GM19351 (cell line): ENCODE measurements around the gene FTSJ1.
"Not testable (repeated sequence)": the region's sequence is repeated elsewhere in the genome, so short reads cannot be mapped to it uniquely, and the experiment has no call there.

Experiments used
- ATAC-seq: cut with Tn5 transposase; IDR thresholded peaks from one replicate; pipeline ENCODE4 v1.9.1; 2021; ENCODE audit warnings: mild to moderate bottlenecking, moderate library complexity; ENCODE audit not compliant: unreplicated experiment

FTSJ1 gene

GRCh38 chrX:48521353-48522243, 45.6 kb downstream of the FTSJ1 start, which contains the start of gene EBP:
Gene EBP, plus strand, starts transcription at chrX:48521808. Its CDS starts 1,964 bp downstream, at chrX:48523772.
- peak; percentile 95 for ATAC-seq

- no peak for ATAC-seq
Observed at GRCh38 chrX:48522291-48522690, 46.3 kb downstream of the FTSJ1 start.

GRCh38 chrX:48523682-48524081, 47.7 kb downstream of the FTSJ1 start:
- no peak for ATAC-seq

GRCh38 chrX:48525853-48526252, 49.9 kb downstream of the FTSJ1 start:
- not testable (repeated sequence) for ATAC-seq

GRCh38 chrX:48530736-48531135, 54.7 kb downstream of the FTSJ1 start:
- ATAC-seq = no peak

- no peak for ATAC-seq
Observed at GRCh38 chrX:48531358-48531959, 55.5 kb downstream of the FTSJ1 start.

GRCh38 chrX:48532161-48532560, 56.2 kb downstream of the FTSJ1 start:
- no peak for ATAC-seq

GRCh38 chrX:48533165-48533564, 57.2 kb downstream of the FTSJ1 start:
- no peak for ATAC-seq
